Measurements from ENCODE around the gene COL19A1.

Gene COL19A1

GRCh38 chr6:69861986-69862385, 4.4 kb upstream of the COL19A1 start:
- Histone ChIP-seq H3K79me2 (ENCODE audit: insufficient read depth, low read length) (no peaks in the 10 kb centered on the region), H3K9ac (ENCODE audit: low read depth, low read length, poor library complexity, severe bottlenecking) (no peak overlapping the region), H3K4me1 (ENCODE audit: insufficient read depth, low read length, poor library complexity, severe bottlenecking) (no peaks in the 10 kb centered on the region), H3K9me3 (ENCODE audit: insufficient read depth, low read depth, low read length) (no peaks in the 10 kb centered on the region), H2AFZ (ENCODE audit: low read length) (no peak overlapping the region), H3K4me3 (ENCODE audit: low read length, poor library complexity, severe bottlenecking) (no peak overlapping the region), H4K20me1 (ENCODE audit: insufficient read depth, low read length, poor library complexity, severe bottlenecking) (no peaks in the 10 kb centered on the region), H3K9me2 (replicated peaks; ENCODE audit: low read depth, low read length) (no peaks in the 10 kb centered on the region), H3K4me2 (ENCODE audit: low read depth, low read length, poor library complexity, severe bottlenecking) (no peak overlapping the region), H3F3A (ENCODE audit: low read depth) (no peaks in the 10 kb centered on the region), H3K27me3 (ENCODE audit: insufficient read depth, low read length, poor library complexity, severe bottlenecking) (no peaks in the 10 kb centered on the region), H3K36me3 (ENCODE audit: insufficient read depth, low read length) (no peaks in the 10 kb centered on the region)
- TF ChIP-seq EZH2phosphoT487 (IDR thresholded peaks at IDR 0.05; ENCODE audit: borderline replicate concordance), result no peak
- no peak for TF ChIP-seq CTCF (conservative IDR thresholded peaks at IDR 0.05; ENCODE audit: low read length)

- Histone ChIP-seq H3K27me3 (ENCODE audit: insufficient read depth, low read length, poor library complexity, severe bottlenecking) (no peaks in the 10 kb centered on the region), H2AFZ (ENCODE audit: low read length) (no peak overlapping the region), H3F3A (ENCODE audit: low read depth) (no peaks in the 10 kb centered on the region), H4K20me1 (ENCODE audit: insufficient read depth, low read length, poor library complexity, severe bottlenecking) (no peaks in the 10 kb centered on the region), H3K9me3 (ENCODE audit: insufficient read depth, low read depth, low read length) (no peaks in the 10 kb centered on the region), H3K9ac (ENCODE audit: low read depth, low read length, poor library complexity, severe bottlenecking) (no peak overlapping the region), H3K9me2 (replicated peaks; ENCODE audit: low read depth, low read length) (no peaks in the 10 kb centered on the region), H3K36me3 (ENCODE audit: insufficient read depth, low read length) (no peaks in the 10 kb centered on the region), H3K4me2 (ENCODE audit: low read depth, low read length, poor library complexity, severe bottlenecking) (no peak overlapping the region), H3K79me2 (ENCODE audit: insufficient read depth, low read length) (no peaks in the 10 kb centered on the region), H3K4me3 (ENCODE audit: low read length, poor library complexity, severe bottlenecking) (no peak overlapping the region), H3K4me1 (ENCODE audit: insufficient read depth, low read length, poor library complexity, severe bottlenecking) (no peaks in the 10 kb centered on the region)
- TF ChIP-seq CTCF (conservative IDR thresholded peaks at IDR 0.05; ENCODE audit: low read length) (no peak), EZH2phosphoT487 (IDR thresholded peaks at IDR 0.05; ENCODE audit: borderline replicate concordance) (no peak)
Measured at GRCh38 chr6:69863766-69864165, 2.6 kb upstream of the COL19A1 start.

- H3K9ac ChIP-seq (ENCODE audit: low read depth, low read length, poor library complexity, severe bottlenecking), result no peak overlapping the region
- no peaks in the 10 kb centered on the region for H3K79me2 ChIP-seq (ENCODE audit: insufficient read depth, low read length)
- no peaks in the 10 kb centered on the region for H3K4me1 ChIP-seq (ENCODE audit: insufficient read depth, low read length, poor library complexity, severe bottlenecking)
- no peaks in the 10 kb centered on the region for H3F3A ChIP-seq (ENCODE audit: low read depth)
- no peaks in the 10 kb centered on the region for H3K9me3 ChIP-seq (ENCODE audit: insufficient read depth, low read depth, low read length)
- no peak overlapping the region for H2AFZ ChIP-seq (ENCODE audit: low read length)
- H3K36me3 ChIP-seq (ENCODE audit: insufficient read depth, low read length), result no peaks in the 10 kb centered on the region
- no peak overlapping the region for H3K4me2 ChIP-seq (ENCODE audit: low read depth, low read length, poor library complexity, severe bottlenecking)
- H3K27me3 ChIP-seq (ENCODE audit: insufficient read depth, low read length, poor library complexity, severe bottlenecking), result no peaks in the 10 kb centered on the region
- H4K20me1 ChIP-seq (ENCODE audit: insufficient read depth, low read length, poor library complexity, severe bottlenecking), result no peaks in the 10 kb centered on the region
- no peak for TF ChIP-seq EZH2phosphoT487 (IDR thresholded peaks at IDR 0.05; ENCODE audit: borderline replicate concordance)
- TF ChIP-seq CTCF (conservative IDR thresholded peaks at IDR 0.05; ENCODE audit: low read length), result no peak
- H3K4me3 ChIP-seq (ENCODE audit: low read length, poor library complexity, severe bottlenecking), result no peak overlapping the region
- H3K9me2 ChIP-seq (replicated peaks; ENCODE audit: low read depth, low read length), result no peaks in the 10 kb centered on the region
Measured at GRCh38 chr6:69865126-69865525, 1.2 kb upstream of the COL19A1 start.

Measured in Loucy (cell line).